CD4-positive, alpha-beta T cell (primary cell): Measurements from ENCODE around the gene PKD1L1. TPM values are rescaled to one million over a fixed set of nuclear protein-coding genes. Genes with fewer than 3 reads are reported as not detected.
"Not testable (repeated sequence)": the region's sequence is repeated elsewhere in the genome, so short reads cannot be mapped to it uniquely, and the experiment has no call there.

Experiments
- ATAC-seq: fragments of 200-7000 bp; cut with Tn5 transposase; one replicate; pipeline ENCODE4 v1.10.0; 2022; ENCODE audit warnings: mild to moderate bottlenecking; ENCODE audit not compliant: poor library complexity
- CTCF ChIA-PET: fragments of 350-600 bp; sonication (Branson Sonifier 250); formaldehyde crosslinking; loops from one replicate; lab custom pipeline; 2021; ENCODE audit warnings: antibody characterized with exemption, inconsistent platforms; lab: Charles Lee
- POLR2A ChIA-PET: fragments of 350-600 bp; sonication (Branson Sonifier 250); formaldehyde crosslinking; loops from one replicate; lab custom pipeline; 2021; ENCODE audit warnings: antibody characterized with exemption, inconsistent platforms; lab: Charles Lee
- DNase-seq, 14 experiments: peaks; one replicate each; pipeline ENCODE4 v3.0.0-alpha.2; 2013 to 2020; ENCODE audit warnings: mixed read lengths in 2 of 14
- H3K27ac ChIP-seq, 2 donors: one replicate each; pipeline versions ENCODE4 v1.5.1 to v1.7.0; 2013; ENCODE audit warnings: low read length in 2 of 2, low read depth in 1 of 2, mild to moderate bottlenecking in 1 of 2
- H3K27me3 ChIP-seq, 2 experiments: 1 replicate in 1 of 2; 2 replicates in 1 of 2; pipeline versions ENCODE4 v1.6.1 to v1.7.0; 2013; ENCODE audit warnings: low read length in 2 of 2, control low read depth in 1 of 2, mild to moderate bottlenecking in 1 of 2, moderate library complexity in 1 of 2; ENCODE audit not compliant: insufficient read depth in 2 of 2, control insufficient read depth in 1 of 2
- H3K36me3 ChIP-seq: one replicate; pipeline ENCODE4 v1.6.1; 2013; ENCODE audit warnings: low read length, control low read depth; ENCODE audit not compliant: insufficient read depth
- H3K4me1 ChIP-seq: one replicate; pipeline ENCODE4 v1.6.1; 2013; ENCODE audit warnings: low read length, control low read depth; ENCODE audit not compliant: insufficient read depth
- H3K4me3 ChIP-seq: one replicate; pipeline ENCODE4 v1.5.1; 2013; ENCODE audit warnings: mild to moderate bottlenecking, low read length, moderate library complexity
- H3K9me3 ChIP-seq, 2 experiments: 1 replicate in 1 of 2; 2 replicates in 1 of 2; pipeline versions ENCODE4 v1.6.1 to v1.7.0; 2013; ENCODE audit warnings: low read length in 2 of 2, mild to moderate bottlenecking in 2 of 2, control low read depth in 1 of 2, moderate library complexity in 1 of 2; ENCODE audit not compliant: control insufficient read depth in 1 of 2, insufficient read depth in 1 of 2
- H3K27ac Mint-ChIP-seq: one replicate; pipeline ENCODE4 v1.8.0; 2020; ENCODE audit warnings: mixed read lengths
- H3K27me3 Mint-ChIP-seq: one replicate; pipeline ENCODE4 v1.8.0; 2021; ENCODE audit warnings: mixed read lengths
- H3K36me3 Mint-ChIP-seq: one replicate; pipeline ENCODE4 v1.8.0; 2021; ENCODE audit warnings: low read depth, mixed read lengths
- H3K4me1 Mint-ChIP-seq: one replicate; pipeline ENCODE4 v1.8.0; 2021; ENCODE audit warnings: low read depth, mixed read lengths
- H3K4me3 Mint-ChIP-seq: one replicate; pipeline ENCODE4 v1.8.0; 2020; ENCODE audit warnings: mild to moderate bottlenecking, mixed read lengths
- H3K9me3 Mint-ChIP-seq: one replicate; pipeline ENCODE4 v1.8.0; 2020; ENCODE audit warnings: mixed read lengths
- CTCF ChIP-seq: fragments of 200-600 bp; IDR thresholded peaks from one replicate; pipeline ENCODE4 v1.8.0; 2022; ENCODE audit warnings: antibody characterized with exemption, mild to moderate bottlenecking
- intact Hi-C, 2 experiments: fragments of 100-400 bp; cut with DNase I in 1 of 2; cut with micrococcal nuclease in 1 of 2; formaldehyde crosslinking; loops; one replicate each; pipeline versions ENCODE4 v1.15.1 to v1.9.0; 2023 to 2025; cut with DNase I, micrococcal nuclease
- total RNA-seq, 174 experiments: library from RNA in 2 of 174; stranded (reverse) in 2 of 174; gene quantifications; one replicate each; pipeline ENCODE4 v1.2.3 and lab custom pipeline; 2021 to 2026

Gene PKD1L1
- total RNA-seq, 2 experiments from 2014 or later = 0.20 to 0.25 TPM

GRCh38 chr7:47756636-47757035 lies 191.6 kb downstream of the PKD1L1 start:
- no peaks in the 10 kb centered on the region for H3K27me3 ChIP-seq
- Mint-ChIP-seq H3K9me3 (no peaks in the 10 kb centered on the region), H3K4me1 (no peaks in the 10 kb centered on the region), H3K36me3 (no peaks in the 10 kb centered on the region), H3K27me3 (no peaks in the 10 kb centered on the region), H3K27ac (no peak overlapping the region), H3K4me3 (no peak overlapping the region)
- ChIA-PET CTCF (no interaction called here), POLR2A (no interaction called here)
- H3K4me1 ChIP-seq = no peaks in the 10 kb centered on the region
- DNase-seq (no peak), ATAC-seq (no peak)
- H3K27ac ChIP-seq = no peak overlapping the region
- no peak overlapping the region for H3K4me3 ChIP-seq
- no peaks in the 10 kb centered on the region for H3K36me3 ChIP-seq
- intact Hi-C loops = no loop called here
- H3K9me3 ChIP-seq = peaks cover 0 to 5% of the 10 kb centered on the region in 2 experiments
- no peak for TF ChIP-seq CTCF

DNA sequence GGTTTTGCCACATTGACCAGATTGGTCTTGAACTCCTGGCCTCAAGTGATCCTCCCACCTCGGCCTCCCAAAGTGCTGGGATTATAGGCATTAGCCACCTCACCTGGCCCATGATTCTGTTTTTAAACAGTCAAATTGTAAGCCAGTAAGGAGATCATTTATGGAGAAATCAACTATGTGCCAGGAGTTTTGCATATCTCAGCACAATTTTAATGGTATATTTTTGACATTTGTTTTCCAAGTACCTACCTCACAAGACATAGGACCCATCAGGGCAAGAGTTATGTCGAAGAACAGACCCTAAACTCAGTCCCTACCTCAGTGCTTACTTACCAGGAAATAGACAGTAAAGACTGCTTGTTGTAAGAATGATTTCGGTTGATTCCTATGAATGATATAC lies 193.0 kb downstream of the PKD1L1 start:
- CTCF ChIA-PET = no interaction called here
- H3K27ac Mint-ChIP-seq = no peak overlapping the region
- H3K27me3 Mint-ChIP-seq = no peaks in the 10 kb centered on the region
- no peak for ATAC-seq
- Histone ChIP-seq H3K27ac (no peak overlapping the region), H3K27me3 (no peaks in the 10 kb centered on the region), H3K36me3 (no peaks in the 10 kb centered on the region), H3K9me3 (peaks cover 0 to 5% of the 10 kb centered on the region in 2 experiments), H3K4me3 (no peak overlapping the region), H3K4me1 (no peaks in the 10 kb centered on the region)
- no peaks in the 10 kb centered on the region for H3K4me1 Mint-ChIP-seq
- DNase-seq = no peak
- TF ChIP-seq CTCF = no peak
- no peaks in the 10 kb centered on the region for H3K36me3 Mint-ChIP-seq
- H3K9me3 Mint-ChIP-seq = no peaks in the 10 kb centered on the region
- H3K4me3 Mint-ChIP-seq = no peak overlapping the region
- POLR2A ChIA-PET = no interaction called here
- intact Hi-C loops = no loop called here

DNA sequence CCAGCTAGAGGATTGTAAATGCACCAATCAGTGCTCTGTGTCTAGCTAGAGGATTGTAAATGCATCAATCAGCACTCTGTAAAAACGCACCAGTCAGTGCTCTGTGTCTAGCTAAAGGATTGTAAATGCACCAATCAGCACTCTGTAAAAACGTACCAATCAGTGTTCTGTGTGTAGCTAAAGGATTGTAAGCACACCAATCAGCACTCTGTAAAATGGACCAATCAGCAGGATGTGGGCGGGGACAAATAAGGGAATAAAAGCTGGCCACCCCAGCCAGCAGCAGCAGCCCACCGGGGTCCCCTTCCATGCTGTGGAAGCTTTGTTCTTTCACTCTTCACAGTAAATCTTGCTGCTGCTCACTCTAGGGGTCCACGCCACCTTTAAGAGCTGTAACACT lies 196.5 kb downstream of the PKD1L1 start:
- peaks cover 12% of the 10 kb centered on the region for H3K27me3 Mint-ChIP-seq

DNA sequence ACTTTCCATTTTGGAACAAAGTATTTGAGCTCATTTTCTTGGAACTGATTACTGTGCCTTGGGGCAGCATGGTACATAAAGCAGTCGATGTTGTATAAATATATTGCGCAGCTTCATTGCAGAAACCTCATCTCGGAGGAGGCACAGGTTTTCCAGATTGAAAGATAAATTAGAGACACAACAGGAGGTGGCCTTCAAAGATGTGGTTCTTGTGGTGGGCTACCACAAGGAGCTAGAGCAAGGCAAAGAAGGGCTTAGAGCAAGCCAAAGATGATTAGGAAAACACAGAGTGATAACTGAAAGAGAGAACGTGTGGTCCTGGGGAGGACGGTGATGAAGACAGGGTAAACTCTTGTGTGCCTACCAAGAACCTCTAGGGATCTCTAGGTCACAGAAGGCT lies 197.2 kb downstream of the PKD1L1 start:
- H3K4me3 ChIP-seq = no peak overlapping the region
- H3K27me3 Mint-ChIP-seq = peaks cover 12% of the 10 kb centered on the region
- H3K27ac Mint-ChIP-seq = no peak overlapping the region
- intact Hi-C loops = no loop called here
- no peak overlapping the region for H3K27ac ChIP-seq
- H3K36me3 Mint-ChIP-seq = no peaks in the 10 kb centered on the region
- H3K9me3 ChIP-seq = peaks cover 0 to 5% of the 10 kb centered on the region in 2 experiments
- POLR2A ChIA-PET = no interaction called here
- no peak for ATAC-seq
- no peaks in the 10 kb centered on the region for H3K4me1 ChIP-seq
- CTCF ChIA-PET = no interaction called here
- DNase-seq = no peak
- no peaks in the 10 kb centered on the region for H3K4me1 Mint-ChIP-seq
- H3K27me3 ChIP-seq = no peaks in the 10 kb centered on the region
- no peaks in the 10 kb centered on the region for H3K9me3 Mint-ChIP-seq
- no peak for TF ChIP-seq CTCF
- H3K36me3 ChIP-seq = no peaks in the 10 kb centered on the region
- H3K4me3 Mint-ChIP-seq = no peak overlapping the region

More for the DNA sequence above, 196.5 kb downstream of the PKD1L1 start:
- POLR2A ChIA-PET, H3K4me1 Mint-ChIP-seq, intact Hi-C loops, ATAC-seq, H3K36me3 ChIP-seq, H3K36me3 Mint-ChIP-seq, H3K4me3 ChIP-seq, H3K27ac ChIP-seq, H3K27me3 ChIP-seq, H3K9me3 ChIP-seq, H3K4me1 ChIP-seq, H3K9me3 Mint-ChIP-seq, CTCF ChIA-PET, H3K27ac Mint-ChIP-seq, DNase-seq, H3K4me3 Mint-ChIP-seq: not testable (repeated sequence)
